Measurements from ENCODE around the gene CARD14.

- TF ChIP-seq CTCF (conservative IDR thresholded peaks at IDR 0.05; ENCODE audit: low read depth, low read length) (no peak), EZH2 (IDR thresholded peaks at IDR 0.05; ENCODE audit: low read length, unreplicated experiment) (no peak)
Observed at GRCh38 chr17:80126449-80126715, 43.4 kb upstream of the CARD14 start.

Measured in PC-3 (cell line).